HG03095 (cell line): ENCODE data around the gene C15orf39.
"Not testable (repeated sequence)": the region's sequence is repeated elsewhere in the genome, so short reads cannot be mapped to it uniquely, and the experiment has no call there.

Source experiments
- ATAC-seq: cut with Tn5 transposase; IDR thresholded peaks from one replicate; pipeline ENCODE4 v1.9.1; 2021; ENCODE audit warnings: moderate library complexity; ENCODE audit not compliant: unreplicated experiment

C15orf39 gene

DNA sequence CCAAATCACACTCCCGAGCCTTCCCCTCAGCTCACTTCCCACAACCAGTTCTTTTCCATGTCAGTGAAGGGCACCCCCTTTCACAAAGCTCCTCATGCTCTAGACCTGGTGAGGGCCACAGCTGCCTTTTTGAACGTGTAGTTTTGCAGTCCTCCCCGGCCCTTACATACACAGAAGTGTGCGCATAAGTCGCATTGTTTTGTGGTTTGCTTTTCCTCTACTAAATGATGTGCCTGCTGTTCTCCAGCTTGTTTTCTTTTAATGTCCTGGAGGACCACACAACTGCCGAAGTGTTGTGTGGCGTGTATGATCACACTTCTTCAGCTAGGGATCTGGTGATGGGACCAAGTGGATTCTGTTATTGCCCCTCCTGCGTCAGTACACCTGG is 7.6 kb downstream of the C15orf39 start:
- no peak for ATAC-seq

DNA sequence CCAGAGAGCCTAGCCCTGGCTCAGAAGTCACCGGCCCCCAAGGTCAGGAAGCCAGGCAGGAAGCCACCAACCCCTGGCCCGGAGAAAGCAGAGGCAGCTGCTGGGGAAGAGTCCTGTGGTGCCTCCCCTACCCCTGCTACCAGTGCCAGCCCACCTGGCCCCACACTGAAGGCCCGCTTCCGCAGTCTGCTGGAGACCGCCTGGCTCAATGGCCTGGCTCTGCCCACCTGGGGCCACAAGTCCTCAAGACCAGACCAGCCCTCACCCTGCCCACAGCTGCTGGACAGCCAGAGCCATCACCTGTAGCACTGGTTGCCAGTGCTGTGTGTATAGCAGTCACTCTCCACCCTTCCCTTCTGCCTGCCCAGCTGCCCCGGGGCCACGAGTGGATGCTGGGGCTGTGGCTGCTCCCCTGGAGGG is 9.1 kb downstream of the C15orf39 start:
- ATAC-seq: no peak

GRCh38 chr15:75211436-75212199 is 9.9 kb downstream of the C15orf39 start:
- no peak for ATAC-seq

GRCh38 chr15:75212200-75212858 is 10.6 kb downstream of the C15orf39 start:
- ATAC-seq: no peak

GRCh38 chr15:75213212-75213767 is 11.6 kb downstream of the C15orf39 start:
- ATAC-seq: no peak

DNA sequence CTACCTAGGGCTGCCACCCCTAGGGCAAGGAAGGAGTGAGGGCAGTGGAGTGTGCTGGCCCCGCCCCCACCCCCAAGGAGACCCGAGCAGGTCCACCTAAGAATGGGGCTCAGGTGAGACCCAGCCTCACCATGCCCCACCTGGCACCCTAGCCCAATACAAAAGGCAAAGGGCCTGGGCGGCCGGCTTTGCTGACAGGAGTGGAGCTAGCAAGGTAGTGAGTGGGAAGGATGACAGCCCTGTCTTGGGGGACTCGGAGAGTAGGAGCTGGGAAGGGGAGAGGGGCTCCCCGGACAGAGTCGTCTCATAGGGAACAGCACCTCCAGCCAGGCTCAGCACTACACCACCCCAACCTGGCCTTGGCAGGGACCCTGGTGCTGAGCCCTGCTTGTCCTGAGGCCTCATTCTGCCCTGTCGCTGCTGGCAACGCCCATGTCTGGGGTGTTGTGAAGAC is 12.1 kb downstream of the C15orf39 start:
- no peak for ATAC-seq

GRCh38 chr15:75214293-75215096 is 12.8 kb downstream of the C15orf39 start:
- no peak for ATAC-seq

GRCh38 chr15:75215107-75216004 is 13.7 kb downstream of the C15orf39 start:
- ATAC-seq: no peak

DNA sequence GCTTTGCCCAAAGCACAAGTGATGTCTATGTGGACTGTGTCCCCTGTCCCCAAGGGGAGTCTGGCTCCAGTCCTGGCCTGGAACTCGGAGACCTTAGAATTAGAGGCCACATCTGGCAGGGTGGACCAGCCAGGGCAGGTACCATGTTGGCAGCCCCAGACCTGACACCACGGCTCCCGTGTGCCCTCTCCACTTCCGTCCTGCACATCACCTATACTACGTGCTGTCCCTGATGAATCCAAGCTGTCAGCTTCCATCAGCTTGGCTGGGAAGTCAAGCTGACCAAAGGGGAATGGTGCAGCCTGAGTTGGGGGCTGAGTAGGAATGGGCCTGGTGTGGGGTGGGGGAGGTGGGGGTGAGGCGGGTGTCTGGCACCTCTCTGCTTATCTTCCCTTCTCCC is 15.3 kb downstream of the C15orf39 start:
- no peak for ATAC-seq

- not testable (repeated sequence) for ATAC-seq
Measured at GRCh38 chr15:75217574-75217973, 15.9 kb downstream of the C15orf39 start.

DNA sequence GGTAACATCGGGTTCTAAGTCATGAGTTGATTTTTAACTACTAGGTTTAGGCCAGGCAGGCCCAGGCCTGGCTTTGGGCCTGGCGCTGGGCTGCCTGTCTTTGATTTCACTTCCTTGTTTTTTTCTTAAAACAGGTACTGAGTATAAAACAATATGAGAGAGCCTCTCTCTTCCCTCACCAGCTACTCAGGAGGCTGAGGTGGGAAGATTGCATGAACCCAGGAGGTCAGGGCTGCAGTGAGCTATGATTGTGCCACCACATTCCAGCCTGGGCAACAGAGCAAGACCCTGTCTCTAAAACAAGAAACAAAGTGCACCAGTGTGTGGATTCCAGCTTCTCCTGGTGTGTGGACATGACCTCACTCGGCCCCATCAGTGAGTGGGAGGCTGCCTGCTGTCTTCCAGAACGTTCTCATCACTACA is 17.8 kb downstream of the C15orf39 start:
- ATAC-seq: not testable (repeated sequence)

DNA sequence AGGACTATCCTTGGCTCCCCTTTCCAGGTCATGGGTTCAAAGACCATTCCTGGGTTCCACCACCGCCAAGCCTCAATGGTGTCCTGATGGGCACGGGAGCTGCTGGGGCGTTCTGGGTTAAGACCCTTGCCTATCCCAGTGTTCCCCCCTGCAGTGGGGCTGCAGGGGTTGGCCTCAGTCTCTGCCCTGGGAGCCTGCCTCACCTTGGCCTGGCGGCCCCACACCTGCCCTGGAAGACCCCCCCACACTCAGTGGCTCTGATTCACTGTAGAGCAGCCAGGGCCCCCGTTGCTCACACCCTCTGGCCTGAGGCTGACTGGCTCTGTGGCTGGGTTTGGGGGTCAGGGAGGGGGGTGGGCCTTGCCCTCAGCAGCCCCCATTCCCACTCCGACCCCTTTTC is 22.0 kb downstream of the C15orf39 start:
- no peak for ATAC-seq

DNA sequence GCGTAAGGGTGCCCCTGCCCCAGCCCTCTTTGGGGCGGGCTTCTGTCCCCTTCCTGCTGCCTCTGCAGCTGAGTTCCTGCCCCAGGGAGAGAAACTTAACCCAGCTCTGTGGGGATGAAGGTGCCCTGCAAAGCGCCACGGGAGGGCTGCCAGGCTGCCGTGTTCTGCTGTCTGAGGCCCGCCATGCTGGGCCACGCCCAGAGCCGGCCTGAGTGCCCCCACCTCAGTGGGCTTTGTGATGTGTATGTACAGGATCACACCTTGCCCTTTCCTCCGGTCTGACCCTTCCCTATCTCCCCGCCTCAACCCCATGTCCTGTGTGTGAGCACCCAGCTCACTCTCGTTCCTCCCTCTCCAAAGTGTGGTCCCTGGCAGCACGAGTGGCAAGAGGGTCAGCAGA is 22.6 kb downstream of the C15orf39 start:
- no peak for ATAC-seq

DNA sequence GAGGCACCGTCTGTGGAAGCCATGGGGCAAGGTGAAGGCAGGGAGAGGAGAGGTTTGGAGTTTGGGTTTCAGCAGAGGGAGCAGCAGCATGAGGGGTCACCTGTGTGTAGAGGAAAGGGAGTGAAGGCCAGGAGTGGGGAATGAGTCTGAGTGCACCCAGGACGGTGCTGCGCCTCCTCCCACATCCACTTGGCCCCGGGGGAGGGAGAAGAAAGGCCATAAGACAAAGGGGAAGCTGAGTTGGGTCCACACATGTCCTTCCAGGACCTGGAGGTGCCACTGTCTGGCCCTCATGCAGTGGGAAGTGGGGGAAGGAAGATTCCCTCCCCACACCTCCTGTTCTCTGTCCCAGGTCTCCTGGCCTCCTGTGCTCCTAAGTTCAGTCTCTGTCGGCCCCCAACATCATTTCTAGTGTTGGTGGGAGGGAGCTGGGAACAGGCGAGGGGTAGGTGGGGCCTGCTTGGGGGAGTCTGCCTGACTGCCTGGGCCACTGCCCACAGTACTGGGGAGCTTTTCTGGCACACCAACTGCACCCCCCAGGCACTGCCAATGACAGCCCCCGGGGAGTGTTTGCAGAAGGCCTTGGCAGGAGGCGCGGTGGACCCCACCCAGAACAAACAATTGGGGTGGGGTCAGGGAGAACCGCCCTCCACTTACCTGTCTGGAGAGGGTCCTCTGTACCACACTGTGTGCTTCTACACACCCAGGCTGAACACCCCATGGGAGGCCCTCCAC is 23.6 kb downstream of the C15orf39 start:
- not testable (repeated sequence) for ATAC-seq

DNA sequence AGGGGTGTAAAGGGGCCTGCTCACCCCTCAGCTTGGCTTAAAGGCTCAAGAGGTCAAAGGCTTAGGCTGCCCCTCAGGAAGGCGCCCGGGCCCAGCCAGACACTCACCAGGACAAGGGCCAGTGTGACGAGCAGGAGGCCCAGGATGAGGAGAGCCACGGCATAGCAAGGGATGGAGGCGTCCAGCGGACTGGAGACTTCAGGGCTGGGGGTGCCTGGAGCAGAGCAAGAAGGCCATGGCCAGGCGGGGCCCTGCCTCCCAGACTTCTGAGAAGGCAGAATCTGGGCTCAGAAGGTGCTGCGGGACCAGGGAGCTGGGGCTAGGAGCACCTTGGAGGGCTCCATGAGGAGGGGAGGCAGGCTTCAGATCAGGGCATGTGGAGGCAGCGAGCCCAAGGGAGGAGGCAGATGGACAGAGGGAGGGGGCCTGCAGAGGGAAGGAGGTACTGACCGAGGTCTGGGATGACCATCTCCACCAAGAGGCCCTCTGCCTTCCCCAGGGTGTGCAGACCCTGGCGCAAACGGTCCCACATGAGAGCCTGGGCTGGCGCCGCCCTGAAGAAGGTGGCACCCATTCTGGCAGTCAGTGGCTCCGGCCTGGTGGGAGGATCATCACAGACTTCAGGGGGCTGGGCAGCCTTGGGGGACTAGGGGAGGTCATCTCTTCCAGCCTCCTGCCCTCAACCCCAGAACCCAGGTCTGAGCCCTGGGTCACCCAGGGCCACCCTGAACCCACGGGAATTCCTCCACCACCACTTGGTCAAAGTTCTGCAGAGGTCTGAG is 24.5 kb downstream of the C15orf39 start:
- no peak for ATAC-seq

DNA sequence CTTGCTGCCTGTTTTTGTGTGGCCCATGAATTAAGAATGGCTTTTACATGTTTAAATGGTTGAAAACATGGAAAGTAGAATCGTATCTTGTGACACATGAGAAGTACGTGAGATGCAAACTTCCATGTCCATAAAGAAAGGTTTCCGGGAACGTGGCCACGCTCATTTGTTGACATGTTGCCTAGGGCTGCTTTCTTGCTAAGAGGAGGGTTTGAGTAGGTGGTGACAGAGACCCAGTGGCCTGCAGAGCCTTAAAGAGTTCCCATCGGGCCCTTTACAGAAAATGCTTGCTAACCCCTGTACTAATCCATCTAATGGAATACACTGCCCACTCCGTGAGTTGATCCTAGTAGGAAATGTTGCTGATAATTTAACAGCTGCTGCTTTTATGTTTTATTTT is 25.4 kb downstream of the C15orf39 start:
- not testable (repeated sequence) for ATAC-seq

- no peak for ATAC-seq
Measured at GRCh38 chr15:75227663-75228280, 26.1 kb downstream of the C15orf39 start.

GRCh38 chr15:75228787-75229186 is 27.1 kb downstream of the C15orf39 start:
- no peak for ATAC-seq
